GM19240 (cell line): ENCODE results near the gene ENO1.
"Not testable (repeated sequence)": the region's sequence is repeated elsewhere in the genome, so short reads cannot be mapped to it uniquely, and the experiment has no call there.

Experiments used
- DNase-seq: peaks from one replicate; pipeline ENCODE4 v3.0.0; 2011; ENCODE audit warnings: low spot score; ENCODE audit not compliant: insufficient read length

Gene ENO1

GRCh38 chr1:8878448-8878697 is at the start of gene ENO1:
Gene ENO1 (minus strand): TSS chr1:8878686. CDS start chr1:8874908, 3,778 bp downstream.
- DNase-seq: no peak

DNA sequence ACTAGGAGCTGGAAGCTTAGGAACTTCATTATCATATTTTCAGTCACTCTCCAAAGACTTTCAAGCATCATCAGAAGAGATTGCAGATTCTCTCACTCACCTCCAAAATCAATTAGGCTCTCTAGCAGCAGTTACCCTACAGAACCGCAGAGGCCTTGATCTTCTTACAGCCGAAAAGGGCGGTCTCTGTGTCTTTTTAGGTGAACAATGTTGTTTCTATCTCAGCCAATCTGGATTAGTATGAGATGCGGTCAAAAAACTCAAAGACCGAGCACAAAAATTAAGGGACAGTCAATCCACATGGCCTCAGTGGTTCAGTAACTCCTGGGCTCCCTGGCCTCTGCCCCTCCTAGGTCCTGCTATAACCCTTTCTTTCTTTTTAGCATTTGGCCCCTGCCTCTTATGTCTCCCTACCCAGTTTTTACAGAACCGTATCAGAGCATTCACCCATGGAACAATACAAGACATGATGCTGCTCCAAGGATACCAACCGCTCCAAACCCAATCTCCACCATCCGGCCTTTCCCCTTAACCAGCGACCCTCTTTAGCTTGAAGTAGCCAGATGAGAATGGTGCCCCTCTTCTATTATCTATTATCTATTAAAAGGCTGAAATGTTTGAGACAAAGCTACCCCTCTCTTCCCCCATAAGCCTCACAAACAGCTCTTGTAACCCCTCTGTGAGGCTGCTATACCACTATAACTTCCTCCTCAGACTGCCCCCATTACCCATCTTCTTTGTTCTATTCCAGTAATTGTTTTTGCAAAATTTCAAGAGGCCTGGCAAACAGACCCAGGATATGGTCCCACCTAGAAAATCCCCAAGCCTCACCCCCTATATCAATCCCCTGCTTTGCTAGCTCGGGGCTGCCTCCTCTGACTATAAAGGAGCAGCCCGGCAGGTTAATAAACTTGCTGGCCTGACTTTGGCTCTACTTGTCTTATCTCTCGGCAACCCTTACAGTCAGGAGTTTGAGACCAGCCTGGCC is 48.5 kb upstream of the ENO1 start:
- no peak for DNase-seq

DNA sequence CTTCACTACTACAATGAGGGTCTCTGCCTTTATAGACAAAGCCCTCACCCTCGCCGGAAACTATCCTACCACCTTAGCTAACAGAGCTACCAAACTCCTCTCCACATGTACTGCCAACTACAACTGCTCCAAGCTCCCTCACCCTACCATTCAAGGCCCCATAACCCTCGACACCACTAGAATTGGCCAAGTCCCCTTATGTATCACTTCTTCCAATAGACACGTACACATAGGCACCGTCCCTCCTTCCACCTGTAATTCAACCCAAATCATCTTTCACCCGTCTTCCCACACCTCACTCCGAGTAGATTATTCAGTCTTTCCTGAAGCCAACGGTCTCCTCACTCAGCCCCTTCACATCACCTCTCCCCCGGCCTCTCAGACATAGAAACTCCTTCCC is 47.5 kb upstream of the ENO1 start:
- no peak for DNase-seq

DNA sequence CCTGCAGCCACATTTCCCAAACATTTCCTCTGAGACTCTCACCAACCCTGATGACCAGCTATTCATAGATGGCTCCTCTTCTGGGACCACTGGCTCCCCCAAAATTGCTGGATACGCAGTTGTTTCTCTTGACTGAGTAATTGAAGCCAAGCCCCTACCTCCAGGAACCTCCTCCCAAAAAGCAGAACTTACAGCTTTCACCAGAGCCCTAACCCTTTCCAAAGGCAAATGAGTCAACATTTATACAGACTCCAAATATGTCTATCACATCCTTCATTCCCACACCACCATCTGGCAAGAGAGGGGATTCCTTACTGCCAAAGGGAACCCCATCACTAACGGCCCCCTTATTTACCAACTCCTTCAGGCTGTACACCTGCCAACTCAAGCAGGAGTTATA is 46.9 kb upstream of the ENO1 start:
- no peak for DNase-seq

DNA sequence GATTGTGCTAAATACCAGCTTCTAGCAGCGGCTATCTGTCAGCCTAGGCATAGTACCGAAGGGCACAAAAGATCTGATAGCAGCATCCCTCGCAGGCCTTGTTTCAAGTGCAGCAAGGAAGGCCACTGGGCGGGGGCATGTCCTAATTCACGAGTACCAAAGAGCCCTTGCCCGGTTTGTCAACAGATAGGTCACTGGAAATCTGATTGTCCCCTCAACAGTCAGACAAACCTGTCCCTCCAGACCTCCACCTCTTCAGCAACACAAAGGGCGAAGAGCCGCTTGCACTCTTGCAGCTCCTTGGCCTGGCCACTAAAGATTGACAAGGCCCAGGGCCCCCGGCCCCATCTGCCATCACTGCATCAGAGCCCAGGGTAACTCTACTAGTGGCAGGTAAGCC is 44.5 kb upstream of the ENO1 start:
- DNase-seq: no peak

DNA sequence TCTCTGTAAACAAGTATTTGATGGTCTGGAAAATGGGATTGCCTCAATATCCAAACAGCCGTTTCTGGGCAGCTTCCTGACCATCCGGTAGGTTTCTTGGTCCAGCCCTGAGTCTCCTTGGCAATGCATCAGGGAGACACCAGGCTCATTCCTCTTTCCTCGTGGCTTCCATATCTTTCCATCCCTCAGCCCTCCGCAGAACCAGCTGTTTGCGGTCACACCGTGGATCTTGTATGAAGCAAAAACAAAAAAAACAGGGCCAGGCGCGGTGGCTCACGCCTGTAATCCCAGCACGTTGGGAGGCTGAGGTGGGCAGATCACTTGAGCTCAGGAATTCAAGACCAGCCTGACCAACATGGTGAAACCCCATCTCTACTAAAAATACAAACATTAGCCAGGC is 39.0 kb upstream of the ENO1 start:
- not testable (repeated sequence) for DNase-seq

- DNase-seq: no peak
Measured at GRCh38 chr1:8915446-8915845, 37.0 kb upstream of the ENO1 start.

- DNase-seq: no peak
Measured at GRCh38 chr1:8914466-8914865, 36.0 kb upstream of the ENO1 start.

DNA sequence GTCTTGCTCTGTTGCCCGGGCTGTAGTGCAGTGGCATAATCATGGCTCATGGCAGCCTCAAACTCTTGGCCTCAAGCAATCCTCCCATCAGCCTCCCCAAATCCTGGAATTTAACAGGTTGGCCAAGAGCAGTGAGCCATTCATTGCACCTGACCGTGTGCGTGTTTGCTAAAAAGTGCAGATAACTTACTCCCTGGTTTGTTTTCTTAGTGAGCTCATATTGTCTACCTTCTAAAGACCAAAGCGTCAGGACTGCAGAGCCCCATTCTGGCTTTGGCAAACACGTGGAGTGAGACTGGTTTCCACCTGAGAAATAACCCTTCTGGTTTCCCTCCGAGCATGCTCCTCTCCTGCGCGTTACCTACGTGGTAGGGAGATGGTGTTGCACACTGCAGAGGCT is 35.0 kb upstream of the ENO1 start:
- DNase-seq: no peak

DNA sequence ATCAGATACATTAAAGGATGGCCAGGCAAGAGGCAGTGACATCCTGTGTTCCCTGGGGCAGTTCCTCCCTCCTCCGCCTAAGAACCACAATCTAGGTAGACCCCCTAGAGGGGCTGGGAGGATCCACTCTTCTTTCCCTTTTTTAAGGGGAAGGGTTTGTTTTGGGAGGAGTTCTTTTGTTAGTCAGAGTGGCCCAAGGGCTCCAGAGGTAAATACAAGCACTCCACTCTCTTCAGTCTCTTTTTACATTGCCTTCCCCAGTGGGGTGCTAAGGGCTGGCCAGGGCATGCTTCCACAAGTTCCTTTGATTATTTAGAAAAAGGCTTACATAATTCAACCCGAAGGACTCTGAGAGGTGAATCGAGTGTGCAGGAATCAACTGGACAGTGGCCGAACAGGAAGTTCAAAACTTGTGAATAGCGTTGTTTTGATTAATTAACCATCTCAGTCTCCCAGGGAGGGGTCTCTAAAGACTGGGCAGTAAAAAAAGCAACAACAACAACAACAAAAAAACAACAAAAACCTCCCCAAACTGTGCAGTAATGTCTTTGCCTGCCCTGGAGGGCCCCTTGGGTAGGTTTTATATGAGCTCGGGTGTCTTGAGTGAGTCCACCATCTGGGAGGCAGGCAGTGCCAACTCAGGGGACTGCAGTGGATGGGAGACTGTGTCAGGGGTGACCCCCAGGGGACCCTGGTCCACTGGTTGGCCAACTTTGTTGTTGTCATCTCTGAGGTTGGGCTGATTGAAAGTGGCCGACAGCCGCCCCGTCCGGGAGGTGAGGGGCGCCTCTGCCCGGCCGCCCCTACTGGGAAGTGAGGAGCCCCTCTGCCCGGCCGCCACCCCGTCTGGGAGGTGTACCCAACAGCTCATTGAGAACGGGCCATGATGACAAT is 33.2 kb upstream of the ENO1 start:
- no peak for DNase-seq

DNA sequence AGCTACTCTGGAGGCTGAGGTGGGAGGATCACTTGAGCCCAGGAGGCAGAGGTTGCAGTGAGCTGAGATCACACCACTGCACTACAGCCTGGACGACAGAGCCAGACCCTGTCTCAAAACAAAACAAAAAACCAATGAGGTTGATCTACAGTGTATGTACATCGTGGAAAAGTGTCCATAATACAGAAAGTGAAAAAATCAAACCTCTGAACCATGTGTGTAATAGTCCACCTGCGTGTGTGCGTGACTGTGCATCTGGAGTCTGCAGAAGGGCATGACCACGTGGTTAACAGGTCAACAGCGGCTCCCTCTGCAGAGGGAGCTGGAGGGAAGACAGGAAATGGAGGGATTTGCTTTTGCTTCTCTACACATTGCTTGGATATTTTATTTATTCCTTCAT is 32.4 kb upstream of the ENO1 start:
- no peak for DNase-seq

GRCh38 chr1:8910331-8910730 is 31.8 kb upstream of the ENO1 start:
- no peak for DNase-seq

DNA sequence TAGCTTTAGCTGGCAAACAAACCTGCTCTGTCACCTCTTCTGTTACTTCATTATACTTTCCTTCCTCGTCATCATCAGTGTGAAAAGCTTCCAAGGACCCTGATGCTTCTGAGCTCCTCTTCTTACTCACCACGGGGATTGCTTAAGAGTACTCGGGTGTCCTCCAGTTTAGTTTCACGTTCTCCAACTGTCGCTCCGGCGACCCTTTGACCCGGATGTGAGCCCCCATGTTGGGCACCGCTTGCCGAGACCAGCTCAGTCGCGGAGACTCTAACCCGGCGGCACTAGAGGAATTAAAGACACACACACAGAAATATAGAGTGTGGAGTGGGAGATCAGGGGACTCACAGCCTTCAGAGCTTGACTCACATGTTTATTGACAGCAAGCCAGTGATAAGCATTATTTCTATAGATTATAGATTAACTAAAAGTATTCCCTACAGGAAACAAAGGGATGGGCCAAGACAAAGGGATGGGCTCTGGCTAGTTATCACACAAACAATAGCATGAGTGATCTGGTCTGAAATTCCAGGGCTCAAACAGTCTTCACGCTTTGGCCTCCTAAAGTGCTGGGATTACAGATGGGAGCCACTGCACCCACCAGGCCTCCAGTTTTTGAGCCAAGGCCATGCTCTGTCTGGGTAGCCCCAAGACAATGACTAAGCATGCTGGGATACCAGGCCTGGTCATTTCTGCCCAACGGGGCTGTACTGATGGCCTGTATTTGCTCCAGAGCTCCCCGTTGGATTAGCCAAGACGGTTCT is 30.1 kb upstream of the ENO1 start:
- no peak for DNase-seq

DNA sequence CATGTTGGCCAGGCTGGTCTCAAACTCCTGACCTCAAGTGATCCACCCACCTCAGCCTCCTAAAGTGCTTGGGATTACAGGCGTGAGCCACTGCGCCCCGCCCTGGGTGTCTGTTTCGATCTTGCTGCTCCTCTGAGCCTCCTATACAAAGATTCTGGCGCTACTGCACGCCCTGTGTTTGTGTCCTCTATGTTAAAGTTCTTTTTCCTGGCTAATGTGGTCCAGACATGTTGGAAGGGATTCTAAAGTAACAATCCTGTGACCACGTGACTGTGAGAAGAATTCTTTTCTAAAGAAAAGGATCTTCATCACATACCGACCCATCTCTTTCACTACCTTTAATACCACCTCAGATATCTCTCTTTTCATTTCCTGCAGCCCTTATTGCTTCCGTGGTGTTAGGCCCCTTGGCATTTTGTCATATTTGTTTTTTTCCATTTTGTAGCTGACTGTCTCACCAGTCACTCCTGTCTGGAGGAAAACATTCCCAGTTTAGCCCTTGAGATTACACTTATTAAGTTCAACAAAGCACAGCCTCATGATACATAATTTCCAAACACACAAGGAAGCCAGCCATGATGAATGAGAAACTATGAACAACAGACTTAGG is 27.2 kb upstream of the ENO1 start:
- no peak for DNase-seq

DNA sequence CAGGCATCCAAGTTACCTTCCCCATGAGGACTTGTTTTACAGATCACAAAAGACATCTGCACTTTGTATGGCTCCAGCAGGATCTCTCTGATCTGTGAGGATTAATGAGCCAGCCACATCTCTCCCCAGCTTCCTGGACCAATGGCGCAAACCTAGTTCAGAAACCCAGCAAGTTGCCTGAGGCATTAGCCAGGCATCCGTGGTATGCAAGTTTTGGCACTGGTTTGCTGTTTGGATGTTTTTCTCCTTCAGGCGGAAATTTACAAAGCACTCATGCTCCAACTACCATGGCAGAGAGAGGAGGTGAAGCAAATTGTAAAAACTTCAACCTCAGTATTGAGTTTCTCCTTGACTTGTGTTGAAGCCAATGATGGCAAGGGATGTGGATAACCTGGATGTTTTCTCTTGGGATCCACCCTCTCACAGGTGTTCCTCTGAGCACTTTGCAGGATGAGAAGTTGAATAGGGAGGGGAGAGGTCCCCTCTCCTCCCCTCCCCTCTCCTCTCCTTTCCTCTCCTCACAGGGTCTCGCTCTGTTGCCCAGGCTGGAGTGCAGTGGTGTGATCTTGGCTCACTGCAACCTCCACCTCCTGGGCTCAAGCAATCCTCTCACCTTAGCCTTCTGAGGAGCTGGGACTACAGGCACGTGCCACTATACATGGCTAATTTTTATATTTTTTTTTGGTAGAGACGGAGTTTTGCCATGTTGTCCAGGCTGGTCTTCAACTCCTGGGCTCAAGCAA is 25.6 kb upstream of the ENO1 start:
- no peak for DNase-seq

DNA sequence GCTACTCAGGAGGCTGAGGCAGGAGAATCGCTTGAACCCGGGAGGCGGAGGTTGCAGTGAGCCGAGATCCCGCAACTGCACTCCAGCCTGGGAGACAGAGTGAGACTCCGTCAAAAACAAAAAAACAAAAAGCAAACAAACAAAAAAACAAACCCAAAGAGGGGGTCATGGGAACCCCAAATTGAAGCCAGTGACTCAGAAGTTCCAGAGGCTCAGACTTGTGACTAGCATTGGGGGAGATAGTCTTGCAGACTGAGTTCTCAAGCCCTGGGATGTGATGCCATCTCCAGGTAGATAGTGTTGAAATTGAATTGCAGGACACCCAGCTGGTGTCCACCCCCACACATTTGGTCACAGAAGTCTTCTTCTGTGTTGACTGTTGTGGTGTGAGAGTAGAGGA is 24.9 kb upstream of the ENO1 start:
- DNase-seq: no peak

- no peak for DNase-seq
Measured at GRCh38 chr1:8902765-8903164, 24.3 kb upstream of the ENO1 start.

GRCh38 chr1:8900684-8901083 is 22.2 kb upstream of the ENO1 start:
- DNase-seq: not testable (repeated sequence)

GRCh38 chr1:8899046-8899445 is 20.6 kb upstream of the ENO1 start:
- DNase-seq: no peak

GRCh38 chr1:8898418-8898817 is 19.9 kb upstream of the ENO1 start:
- DNase-seq: not testable (repeated sequence)

DNA sequence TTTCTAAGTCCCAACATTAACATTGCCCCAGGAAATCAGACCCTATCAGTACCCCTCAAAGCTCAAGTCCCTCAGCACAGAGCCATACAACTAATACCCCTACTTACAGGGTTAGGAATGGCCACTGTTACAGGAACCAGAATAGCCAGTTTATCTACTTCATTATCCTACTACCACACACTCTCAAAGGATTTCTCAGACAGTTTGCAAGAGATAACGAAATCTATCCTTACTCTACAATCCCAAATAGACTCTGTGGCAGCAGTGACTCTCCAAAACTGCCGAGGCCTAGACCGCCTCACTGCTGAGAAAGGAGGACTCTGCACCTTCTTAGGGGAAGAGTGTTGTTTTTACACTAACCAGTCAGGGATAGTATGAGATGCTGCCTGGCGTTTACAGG is 19.0 kb upstream of the ENO1 start:
- DNase-seq: not testable (repeated sequence)
